A673 (cell line): ENCODE measurements around the gene KIF26A. TPM values are rescaled to one million over a fixed set of nuclear protein-coding genes. Genes with fewer than 3 reads are reported as not detected.

Source experiments
- BruUV-seq: library from RNA; stranded (reverse); fragments of 400-500 nt; replicated peaks from 2 replicates; lab custom pipeline; 2021; lab: Mats Ljungman, UMichigan
- CTCF ChIA-PET: fragments of 300-600 bp; sonication (Branson Sonifier 250); formaldehyde crosslinking; loops from one replicate; lab custom pipeline; 2022; ENCODE audit warnings: antibody characterized with exemption; lab: Charles Lee
- POLR2A ChIA-PET: fragments of 300-600 bp; sonication (Branson Sonifier 250); formaldehyde crosslinking; loops from one replicate; lab custom pipeline; 2022; ENCODE audit warnings: antibody characterized with exemption; ENCODE audit not compliant: low non-redundant PET; lab: Charles Lee
- DNase-seq: peaks from one replicate; pipeline ENCODE4 v3.0.0-alpha.2; 2015; ENCODE audit warnings: low spot score
- H3K27ac ChIP-seq: fragments of 200-600 bp; sonication (generic); 2 replicates; pipeline ENCODE4 v1.5.1; 2016; ENCODE audit warnings: mixed run types, low read depth, mild to moderate bottlenecking, mixed read lengths, antibody characterized with exemption, low read length; ENCODE audit not compliant: poor library complexity, severe bottlenecking
- H3K27me3 ChIP-seq: fragments of 200-600 bp; sonication (generic); replicated peaks from 2 replicates; pipeline ENCODE4 v1.6.1; 2017; ENCODE audit warnings: mixed run types, low read depth, mild to moderate bottlenecking, mixed read lengths, antibody characterized with exemption, low read length; ENCODE audit not compliant: insufficient read depth, poor library complexity
- H3K36me3 ChIP-seq: fragments of 200-600 bp; sonication (generic); 2 replicates; pipeline ENCODE4 v1.6.1; 2016; ENCODE audit warnings: mixed run types, mild to moderate bottlenecking, mixed read lengths, antibody characterized with exemption, low read length; ENCODE audit not compliant: insufficient read depth, poor library complexity, severe bottlenecking
- H3K4me1 ChIP-seq: fragments of 200-600 bp; sonication (generic); 2 replicates; pipeline ENCODE4 v1.6.1; 2017; ENCODE audit warnings: mixed run types, mild to moderate bottlenecking, mixed read lengths, antibody characterized with exemption, low read length; ENCODE audit not compliant: insufficient read depth, poor library complexity, severe bottlenecking
- H3K4me3 ChIP-seq: fragments of 200-600 bp; sonication (generic); 2 replicates; pipeline ENCODE4 v1.5.1; 2016; ENCODE audit warnings: low read depth, mixed run types, mild to moderate bottlenecking, mixed read lengths, low read length; ENCODE audit not compliant: poor library complexity, severe bottlenecking
- H3K9me3 ChIP-seq: fragments of 200-600 bp; sonication (generic); 2 replicates; pipeline ENCODE4 v1.6.1; 2016; ENCODE audit warnings: mixed run types, low read depth, mild to moderate bottlenecking, mixed read lengths, antibody characterized with exemption, low read length; ENCODE audit not compliant: poor library complexity, severe bottlenecking
- EZH2 ChIP-seq: fragments of 200-600 bp; sonication (generic); IDR thresholded peaks from 2 replicates; pipeline ENCODE4 v1.6.1; 2017; ENCODE audit warnings: borderline replicate concordance, low read depth, mild to moderate bottlenecking, mixed read lengths, antibody characterized with exemption, low read length; ENCODE audit not compliant: poor library complexity, severe bottlenecking
- intact Hi-C: fragments of 100-400 bp; cut with micrococcal nuclease; formaldehyde crosslinking; loops from one replicate; pipeline ENCODE4 v1.10.0; 2022; ENCODE audit not compliant: unreplicated experiment
- total RNA-seq: library from RNA; stranded (reverse); gene quantifications from 2 replicates; pipeline ENCODE4 v1.2.3, GENCODE V29; 2021
- TF ChIP-seq, protein P1 (sequence below): fragments of 300-800, 200-600 bp; sonication (generic); conservative IDR thresholded peaks from 2 replicates; pipeline ENCODE4 v1.5.1; 2017; ENCODE audit warnings: low read depth, mild to moderate bottlenecking, antibody characterized with exemption, low read length, moderate library complexity, mixed read lengths

The KIF26A gene
- total RNA-seq, 1 experiment from 2014 or later, result 11.5 TPM

DNA sequence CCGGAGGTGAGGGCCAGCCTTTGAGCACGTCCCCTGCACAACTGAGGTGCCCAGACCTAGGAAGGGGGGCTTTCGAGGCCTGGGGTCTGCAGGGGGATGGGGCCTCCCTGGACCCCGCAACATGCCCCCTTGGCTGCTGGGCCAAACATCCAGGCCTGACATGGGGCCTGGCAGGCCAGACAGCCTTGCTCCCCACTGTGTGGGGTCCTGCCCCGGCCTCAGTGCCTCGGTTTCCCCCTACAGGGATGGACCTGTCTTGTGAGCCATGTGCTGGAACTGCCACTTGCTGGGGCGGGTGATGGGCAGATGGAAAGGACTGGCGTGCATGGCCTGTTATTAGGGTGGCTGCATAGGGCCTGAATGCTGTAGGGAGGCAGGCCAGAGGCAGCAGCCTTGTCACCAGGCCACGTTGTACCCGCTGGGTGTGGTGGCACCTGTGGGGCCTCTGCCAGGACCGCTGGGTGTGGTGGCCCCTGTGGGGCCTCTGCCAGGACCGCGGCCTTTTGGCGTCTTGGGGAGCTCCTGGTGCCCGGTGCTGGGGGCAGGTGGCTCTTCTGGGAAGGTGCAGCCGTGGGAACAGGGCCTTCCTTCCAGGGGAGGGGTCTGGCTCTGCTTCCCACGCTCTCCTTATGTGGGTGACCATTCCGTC is 32.4 kb upstream of the KIF26A start:
- no peak for DNase-seq
- TF ChIP-seq, protein P1, sequence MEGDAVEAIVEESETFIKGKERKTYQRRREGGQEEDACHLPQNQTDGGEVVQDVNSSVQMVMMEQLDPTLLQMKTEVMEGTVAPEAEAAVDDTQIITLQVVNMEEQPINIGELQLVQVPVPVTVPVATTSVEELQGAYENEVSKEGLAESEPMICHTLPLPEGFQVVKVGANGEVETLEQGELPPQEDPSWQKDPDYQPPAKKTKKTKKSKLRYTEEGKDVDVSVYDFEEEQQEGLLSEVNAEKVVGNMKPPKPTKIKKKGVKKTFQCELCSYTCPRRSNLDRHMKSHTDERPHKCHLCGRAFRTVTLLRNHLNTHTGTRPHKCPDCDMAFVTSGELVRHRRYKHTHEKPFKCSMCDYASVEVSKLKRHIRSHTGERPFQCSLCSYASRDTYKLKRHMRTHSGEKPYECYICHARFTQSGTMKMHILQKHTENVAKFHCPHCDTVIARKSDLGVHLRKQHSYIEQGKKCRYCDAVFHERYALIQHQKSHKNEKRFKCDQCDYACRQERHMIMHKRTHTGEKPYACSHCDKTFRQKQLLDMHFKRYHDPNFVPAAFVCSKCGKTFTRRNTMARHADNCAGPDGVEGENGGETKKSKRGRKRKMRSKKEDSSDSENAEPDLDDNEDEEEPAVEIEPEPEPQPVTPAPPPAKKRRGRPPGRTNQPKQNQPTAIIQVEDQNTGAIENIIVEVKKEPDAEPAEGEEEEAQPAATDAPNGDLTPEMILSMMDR, result no peak
- TF ChIP-seq EZH2, result no peak
- no peaks in the 10 kb centered on the region for H3K27me3 ChIP-seq
- intact Hi-C loops, result no loop called here
- no TSS peak for BruUV-seq
- H3K4me1 ChIP-seq, result no peaks in the 10 kb centered on the region
- no peaks in the 10 kb centered on the region for H3K36me3 ChIP-seq
- no peaks in the 10 kb centered on the region for H3K9me3 ChIP-seq
- H3K4me3 ChIP-seq, result no peak overlapping the region
- ChIA-PET CTCF (no interaction called here), POLR2A (no interaction called here)
- H3K27ac ChIP-seq, result no peak overlapping the region

DNA sequence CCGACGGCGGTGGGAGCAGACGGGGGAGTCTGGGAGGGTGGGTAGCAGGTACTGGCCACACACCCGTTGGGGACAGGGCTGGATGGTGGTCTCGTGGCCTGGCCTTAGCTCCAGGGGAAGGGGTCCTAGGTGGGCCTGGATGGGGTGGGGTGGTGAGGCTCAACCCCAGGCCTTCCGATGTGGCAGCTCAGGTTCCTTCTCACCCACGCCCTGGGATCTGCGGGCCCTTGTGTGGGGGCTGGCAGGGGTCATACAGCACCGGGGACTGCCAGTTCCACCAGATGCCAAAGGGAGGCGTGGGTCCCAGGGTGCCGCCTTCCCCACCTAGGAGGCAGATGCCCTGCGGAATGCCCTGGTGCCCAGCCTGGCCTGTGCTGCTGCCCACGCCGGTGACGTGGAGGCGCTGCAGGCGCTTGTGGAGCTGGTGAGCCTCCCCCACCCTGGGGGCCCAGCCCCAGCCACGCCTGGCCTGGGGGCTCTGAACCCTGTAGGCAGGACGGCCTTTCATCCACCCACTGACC is 31.9 kb upstream of the KIF26A start:
- CTCF ChIA-PET, result no interaction called here
- no peak for DNase-seq
- Histone ChIP-seq H3K4me3 (no peak overlapping the region), H3K4me1 (no peaks in the 10 kb centered on the region), H3K9me3 (no peaks in the 10 kb centered on the region), H3K36me3 (no peaks in the 10 kb centered on the region), H3K27ac (no peak overlapping the region), H3K27me3 (no peaks in the 10 kb centered on the region)
- POLR2A ChIA-PET, result no interaction called here
- BruUV-seq, result no TSS peak
- intact Hi-C loops, result no loop called here
- no peak for TF ChIP-seq EZH2
- TF ChIP-seq, protein P1, result no peak

DNA sequence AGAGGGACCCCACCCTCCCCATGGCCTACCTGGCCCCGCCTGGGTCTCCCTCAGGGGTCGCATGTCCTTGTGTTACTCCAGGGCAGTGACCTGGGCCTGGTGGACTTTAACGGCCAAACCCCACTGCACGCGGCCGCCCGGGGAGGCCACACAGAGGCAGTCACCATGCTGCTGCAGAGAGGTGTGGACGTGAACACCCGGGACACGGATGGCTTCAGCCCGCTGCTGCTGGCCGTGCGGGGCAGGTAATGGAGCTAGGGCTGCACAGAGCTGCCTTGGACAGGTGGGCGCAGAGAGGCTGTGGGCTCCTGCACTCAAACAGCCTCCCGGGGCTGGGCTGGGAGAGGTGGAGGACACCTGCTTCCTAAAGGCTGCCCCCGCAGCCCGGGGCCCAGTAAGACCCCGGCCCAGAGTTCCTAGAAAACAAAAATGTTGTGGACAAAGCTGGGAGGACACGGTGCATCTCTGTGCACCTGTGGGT is 31.2 kb upstream of the KIF26A start:
- Histone ChIP-seq H3K27me3 (no peaks in the 10 kb centered on the region), H3K27ac (no peak overlapping the region), H3K36me3 (no peaks in the 10 kb centered on the region), H3K4me1 (no peaks in the 10 kb centered on the region), H3K9me3 (no peaks in the 10 kb centered on the region), H3K4me3 (no peak overlapping the region)
- no TSS peak for BruUV-seq
- intact Hi-C loops, result no loop called here
- no peak for DNase-seq
- CTCF ChIA-PET, result no interaction called here
- POLR2A ChIA-PET, result no interaction called here
- TF ChIP-seq, protein P1, result no peak
- TF ChIP-seq EZH2, result no peak
